Endothelial cell of hepatic sinusoid (primary cell): ENCODE results near the gene SPNS3.

Experiments
- in situ Hi-C: cut with HindIII; loops from 2 replicates; pipeline ENCODE4 v1.10.0; 2017; ENCODE audit warnings: low sequenced_read_pairs

The SPNS3 gene

DNA sequence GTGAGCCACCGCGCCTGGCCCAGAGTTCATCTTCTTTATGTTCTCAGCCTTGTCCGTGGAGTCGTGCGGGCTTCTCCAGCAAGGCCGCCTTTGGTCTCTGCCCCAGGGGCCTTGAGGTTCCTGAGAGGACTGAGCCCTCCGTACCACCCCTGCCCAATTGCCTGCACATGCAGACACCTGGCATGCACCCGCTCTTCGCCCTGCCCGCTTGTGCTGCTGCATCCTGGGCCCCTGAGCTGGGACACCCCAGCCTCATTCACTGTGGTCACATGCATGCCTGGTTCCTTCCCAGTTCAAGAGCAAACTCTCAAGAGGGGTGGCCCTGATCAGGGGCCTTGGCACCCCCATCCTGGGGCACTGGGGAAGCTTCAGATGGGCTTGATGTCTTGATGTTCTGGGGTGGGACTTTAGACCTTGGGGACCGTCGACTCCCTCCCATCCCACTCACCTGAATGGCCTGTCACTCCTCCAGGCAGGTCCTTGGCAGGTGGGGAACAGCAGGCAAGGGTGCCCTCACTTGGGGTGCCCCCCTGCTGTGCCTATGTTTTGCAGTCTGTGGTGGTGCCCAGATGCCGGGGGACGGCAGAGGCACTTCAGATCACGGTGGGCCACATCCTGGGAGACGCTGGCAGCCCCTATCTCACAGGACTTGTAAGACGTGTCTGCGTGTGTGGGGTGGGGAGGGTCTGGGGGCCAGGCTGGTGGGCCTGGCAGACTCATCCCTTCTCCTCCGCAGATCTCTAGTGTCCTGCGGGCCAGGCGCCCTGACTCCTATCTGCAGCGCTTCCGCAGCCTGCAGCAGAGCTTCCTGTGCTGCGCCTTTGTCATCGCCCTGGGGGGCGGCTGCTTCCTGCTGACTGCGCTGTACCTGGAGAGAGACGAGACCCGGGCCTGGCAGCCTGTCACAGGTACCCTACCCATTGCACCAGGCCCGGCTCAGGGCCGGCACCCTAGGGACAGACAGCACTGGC is 52.2 kb downstream of the SPNS3 start:
- in situ Hi-C loops = no loop called here

DNA sequence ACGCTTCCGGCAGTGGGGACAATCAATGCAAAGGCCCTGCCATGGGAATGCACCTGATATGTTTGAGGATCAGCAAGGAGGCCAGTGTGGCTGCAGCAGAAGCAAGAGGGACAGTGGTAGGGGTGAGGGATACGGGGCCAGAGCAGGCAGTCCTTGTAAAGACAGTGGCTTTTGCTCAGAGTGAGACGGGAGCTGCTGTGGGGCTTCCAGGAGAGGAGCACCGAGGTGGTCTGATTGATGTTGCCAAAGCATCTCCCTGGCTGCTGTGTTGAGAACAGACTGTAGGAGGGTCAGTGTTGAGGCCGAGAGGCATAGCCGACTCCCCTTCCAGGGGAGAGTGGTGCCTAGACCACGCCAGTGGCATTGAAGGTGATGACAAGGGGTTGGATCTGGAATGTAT is 53.6 kb downstream of the SPNS3 start:
- in situ Hi-C loops = no loop called here

DNA sequence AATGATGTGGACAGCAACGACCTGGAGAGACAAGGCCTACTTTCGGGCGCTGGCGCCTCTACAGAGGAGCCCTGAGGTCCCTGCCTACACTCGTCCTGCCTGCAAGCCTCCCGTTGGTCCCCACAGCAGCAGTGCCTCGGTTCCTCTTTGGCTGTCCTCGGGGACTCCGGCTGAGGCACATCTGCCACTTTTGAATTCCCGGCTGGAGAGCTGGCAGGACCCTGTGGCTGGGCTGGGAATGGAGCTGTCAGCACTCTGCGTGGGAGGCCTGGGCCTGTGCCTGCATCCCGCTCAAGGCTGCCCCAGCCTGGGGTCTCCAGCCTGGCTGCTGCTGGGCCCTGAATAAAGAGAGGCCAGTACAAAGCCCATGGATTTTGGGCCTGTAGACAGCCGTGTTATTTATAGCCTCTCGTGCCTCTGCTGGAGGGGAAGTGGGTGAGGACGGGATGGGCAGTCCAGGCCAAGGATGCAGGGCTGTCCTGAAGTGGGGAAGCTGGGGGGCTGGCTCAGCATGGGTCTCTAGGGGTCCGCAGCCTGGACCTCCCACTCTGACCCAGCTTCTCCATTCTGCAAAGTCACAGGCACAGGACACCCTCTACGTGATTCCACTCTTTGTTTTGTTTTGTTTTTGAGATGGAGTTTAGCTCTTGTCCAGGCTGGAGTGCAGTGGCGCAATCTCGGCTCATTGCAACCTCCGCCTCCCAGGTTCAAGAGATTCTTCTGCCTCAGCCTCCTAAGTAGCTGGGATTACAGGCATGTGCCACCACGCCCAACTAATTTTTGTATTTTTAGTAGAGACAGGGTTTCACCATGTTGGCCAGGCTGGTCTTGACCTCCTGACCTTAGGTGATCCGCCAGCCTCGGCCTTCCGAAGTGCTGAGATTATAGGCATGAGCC is 54.3 kb downstream of the SPNS3 start:
- in situ Hi-C loops = no loop called here

DNA sequence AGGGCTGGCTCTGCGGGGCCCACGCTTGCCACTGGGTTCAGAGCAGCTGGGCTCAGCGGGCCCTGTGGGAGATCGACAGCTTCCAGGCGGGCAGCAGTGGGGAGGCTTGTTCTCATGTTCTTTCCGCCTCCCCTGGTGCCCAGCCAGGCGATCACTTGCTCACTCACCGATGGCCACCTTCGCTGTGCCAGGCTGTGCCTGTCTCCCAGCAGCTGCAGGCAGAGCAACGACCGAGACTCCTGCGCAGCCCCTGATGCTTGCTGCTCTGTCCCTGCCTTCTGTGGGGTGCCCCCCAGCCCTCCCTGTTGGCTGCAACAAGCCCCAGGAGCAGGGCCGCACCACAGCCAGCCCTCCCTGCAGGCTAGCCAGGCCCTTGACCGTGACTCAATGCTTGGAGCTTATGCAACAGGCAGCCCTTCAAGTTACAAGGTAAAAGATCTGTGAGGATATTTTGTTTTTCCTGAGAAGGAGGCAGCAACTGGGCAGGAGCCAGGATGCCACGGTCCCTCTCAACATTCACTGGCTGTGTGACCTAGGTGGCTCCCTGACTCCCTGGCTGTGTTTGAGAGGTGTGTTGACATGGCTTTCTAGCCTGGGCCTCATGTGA is 55.4 kb downstream of the SPNS3 start:
- in situ Hi-C loops = no loop called here

DNA sequence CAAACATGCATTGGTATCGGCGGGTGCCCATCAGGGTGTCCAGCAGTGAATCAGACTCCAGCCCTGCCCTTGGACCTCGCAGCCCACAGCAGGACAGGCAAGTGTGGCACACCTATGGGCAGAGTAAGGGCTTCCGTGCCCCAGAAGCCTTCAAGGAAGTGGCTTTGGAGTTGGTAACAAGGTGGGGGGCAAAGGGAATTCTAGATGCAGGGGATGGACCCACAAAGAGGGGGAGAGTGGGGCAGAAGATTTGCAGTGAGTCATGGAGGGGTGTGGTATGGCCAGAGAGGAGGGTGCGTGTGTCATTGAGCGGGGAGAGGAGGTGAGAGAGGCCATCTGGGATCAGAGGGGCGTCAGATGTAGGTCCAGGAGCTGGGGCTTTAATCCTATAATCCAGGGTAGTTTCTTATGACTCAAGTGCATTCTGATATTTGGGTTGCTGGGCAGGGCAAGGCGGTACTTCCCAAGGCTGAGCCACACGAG is 56.4 kb downstream of the SPNS3 start:
- in situ Hi-C loops = loop anchor here (5.0 kb wide), 1 partner anchor 68 kb away; no protein-coding TSS in a partner anchor

DNA sequence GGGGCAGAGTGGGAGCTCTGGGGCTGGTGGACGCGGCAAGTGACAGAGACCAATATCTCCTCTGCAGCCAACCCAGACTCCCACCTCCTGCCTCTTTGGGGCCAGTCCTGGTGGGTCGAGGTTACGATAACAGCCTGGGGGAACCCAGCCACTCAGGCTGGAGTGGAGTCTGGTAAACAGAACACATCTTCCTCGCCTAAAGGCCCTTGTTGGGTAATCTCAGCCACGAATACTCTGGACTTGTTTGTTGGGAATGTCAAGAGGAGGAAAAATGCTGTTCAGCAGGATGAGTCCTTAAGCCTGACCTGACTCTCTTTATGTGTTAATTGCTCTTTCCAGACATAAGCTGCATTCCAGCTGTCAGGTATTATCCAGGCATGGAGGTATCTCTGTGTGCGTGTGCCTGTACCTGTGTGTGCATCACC is 56.9 kb downstream of the SPNS3 start:
- in situ Hi-C loops = loop anchor here (5.0 kb wide), 1 partner anchor 68 kb away; no protein-coding TSS in a partner anchor

DNA sequence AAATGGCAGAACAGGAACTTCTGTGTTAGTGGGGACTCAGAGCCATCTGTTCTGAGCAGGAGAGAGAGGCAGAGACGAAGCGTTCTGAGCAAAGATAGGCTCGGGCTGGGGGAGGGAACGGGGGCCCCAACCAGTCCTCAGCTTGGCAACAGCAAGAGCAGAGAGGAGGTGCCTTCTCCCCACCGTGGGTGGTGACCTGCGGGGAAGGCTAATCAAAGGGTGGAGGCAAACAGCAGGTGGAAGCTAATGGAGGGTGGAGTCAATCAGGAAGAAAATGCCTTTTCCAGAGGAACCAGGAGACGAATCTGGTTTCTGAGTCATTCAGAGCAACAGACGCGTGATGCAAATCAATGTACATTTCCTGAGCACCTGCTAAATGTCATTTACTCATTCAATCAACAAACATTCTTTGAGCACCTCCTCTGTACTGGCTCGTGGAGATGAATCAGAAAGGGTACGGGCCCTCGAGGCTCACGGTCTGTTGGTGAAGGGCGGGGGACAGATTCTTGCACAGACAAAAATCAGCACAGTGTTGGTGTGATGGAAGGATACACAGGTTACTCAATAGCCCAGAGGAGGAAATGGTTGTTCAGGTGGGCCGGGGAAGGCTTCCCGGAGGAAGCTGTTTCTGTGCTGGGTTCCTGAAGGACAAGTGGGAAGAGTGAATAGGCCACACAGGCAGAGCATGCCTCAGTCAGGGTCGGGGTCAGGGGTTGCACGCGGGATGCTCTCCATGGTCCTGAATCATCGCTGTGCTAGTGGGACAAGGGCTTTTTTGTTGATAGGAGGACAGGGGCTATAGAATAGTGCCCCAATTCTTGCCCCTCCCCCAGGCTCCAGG is 59.2 kb downstream of the SPNS3 start:
- in situ Hi-C loops = loop anchor here (5.0 kb wide), 1 partner anchor 71 kb away; no protein-coding TSS in a partner anchor

DNA sequence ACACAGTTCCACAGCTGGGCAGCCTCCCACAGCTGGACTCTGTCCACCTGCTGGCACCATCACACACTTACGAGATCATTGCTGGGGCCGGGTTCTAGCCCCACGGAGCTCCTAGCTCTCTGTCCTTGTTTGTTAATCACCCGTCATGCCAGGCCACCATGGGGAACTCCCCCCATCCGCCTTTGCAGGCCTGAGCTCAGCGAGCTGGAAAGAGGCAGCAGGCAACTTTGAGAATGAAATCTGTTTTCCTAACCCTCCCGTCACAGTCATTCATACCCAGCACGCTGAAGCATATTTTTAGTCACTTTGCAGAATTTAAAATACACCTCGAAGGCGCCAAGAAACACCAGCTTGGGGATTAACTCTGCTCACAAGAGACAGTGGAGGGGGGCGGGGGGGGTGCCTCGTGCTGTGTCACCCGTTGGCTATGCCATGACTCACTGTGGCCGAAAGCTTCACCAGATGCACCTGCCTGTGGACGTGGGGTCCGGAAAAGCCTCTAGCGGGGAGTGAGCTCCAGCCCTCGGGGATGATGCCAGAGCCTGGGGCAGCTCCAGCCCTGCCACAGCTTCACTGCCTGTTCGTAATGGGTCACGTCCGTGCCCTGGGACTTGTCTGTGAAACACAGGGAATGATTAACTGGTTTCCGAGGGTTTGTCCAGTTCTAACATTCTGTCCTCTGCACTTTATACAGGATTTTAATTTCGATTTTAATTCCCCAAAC is 63.5 kb downstream of the SPNS3 start:
- in situ Hi-C loops = no loop called here

DNA sequence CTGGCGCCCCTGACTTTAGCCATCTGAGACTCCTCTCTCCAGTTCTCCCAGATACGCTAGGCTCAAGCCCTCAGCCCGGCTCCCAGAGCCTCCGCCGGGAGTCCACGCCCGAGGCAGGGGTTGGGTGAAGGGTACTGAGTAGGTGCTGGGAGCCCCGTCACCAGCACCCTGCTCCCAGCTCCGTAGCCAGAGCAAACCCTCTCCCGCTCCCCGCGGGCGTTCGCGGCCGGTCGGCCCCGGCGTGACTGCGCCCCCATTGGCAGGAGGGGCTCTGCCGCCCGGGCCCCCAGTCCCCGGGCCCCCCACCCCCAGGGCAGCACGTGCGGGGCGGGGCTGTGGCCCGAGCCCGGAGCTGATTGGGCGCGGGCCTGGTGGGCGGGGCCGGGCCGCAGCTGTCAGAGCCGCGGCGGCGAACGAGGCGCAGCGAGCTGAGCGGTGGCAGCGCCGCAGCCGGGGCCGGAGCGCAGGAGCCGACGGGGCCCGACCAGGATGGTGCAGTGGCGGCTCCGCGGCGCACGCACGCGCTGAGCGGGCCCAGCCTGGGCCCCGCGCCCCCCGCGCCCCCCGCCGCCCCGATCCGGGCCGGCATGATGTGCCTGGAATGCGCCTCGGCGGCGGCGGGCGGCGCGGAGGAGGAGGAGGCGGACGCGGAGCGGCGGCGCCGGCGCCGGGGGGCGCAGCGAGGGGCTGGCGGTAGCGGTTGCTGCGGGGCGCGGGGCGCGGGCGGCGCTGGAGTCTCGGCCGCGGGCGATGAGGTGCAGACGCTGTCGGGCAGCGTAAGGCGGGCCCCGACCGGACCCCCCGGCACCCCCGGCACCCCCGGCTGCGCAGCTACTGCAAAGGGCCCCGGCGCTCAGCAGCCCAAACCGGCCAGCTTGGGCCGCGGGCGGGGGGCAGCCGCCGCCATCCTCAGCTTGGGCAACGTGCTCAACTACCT is 65.0 kb downstream of the SPNS3 start, which contains the start of gene SPNS2:
Gene SPNS2, plus strand, starts transcription at position 421 of the 937 bp plus-strand sequence. Its CDS starts 167 bp downstream, at position 588.
- in situ Hi-C loops = no loop called here

DNA sequence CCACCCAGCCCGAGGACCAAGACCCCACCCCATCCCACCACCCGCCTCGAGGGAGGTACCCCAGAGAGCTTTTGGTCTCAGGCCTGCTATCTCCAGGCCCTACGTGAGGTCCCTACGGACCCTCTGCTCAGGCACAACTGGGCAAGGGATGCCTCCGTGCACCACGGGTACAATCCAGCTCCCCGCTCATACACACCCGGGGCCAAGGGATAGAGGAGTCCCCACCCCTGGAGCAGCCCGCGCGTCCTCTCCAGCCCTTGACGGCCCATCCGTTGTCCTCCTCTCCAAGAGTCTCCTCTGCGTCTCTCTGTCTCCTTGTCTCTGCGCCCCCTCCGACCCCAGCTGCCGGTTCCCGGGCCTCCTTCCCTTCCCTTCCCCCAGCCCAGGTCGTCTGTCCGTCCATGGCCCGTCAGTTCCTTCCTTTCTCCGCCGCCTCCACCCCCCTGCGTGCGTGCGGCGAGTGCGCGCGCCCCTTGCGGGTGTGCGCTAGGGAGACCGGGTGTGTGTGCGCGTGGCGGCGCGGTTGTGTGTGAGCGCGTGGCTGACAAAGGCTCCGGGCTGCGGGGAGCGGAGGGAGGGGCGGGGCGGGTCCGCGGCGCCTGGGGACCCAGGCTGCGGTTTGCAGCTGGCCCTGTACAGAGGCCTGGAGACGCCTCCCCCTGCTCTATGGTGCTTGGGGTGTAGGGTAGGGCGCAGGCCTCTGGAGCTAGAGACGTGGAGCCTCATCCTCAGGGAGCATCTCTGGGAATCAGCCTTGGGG is 65.9 kb downstream of the SPNS3 start:
- in situ Hi-C loops = no loop called here

DNA sequence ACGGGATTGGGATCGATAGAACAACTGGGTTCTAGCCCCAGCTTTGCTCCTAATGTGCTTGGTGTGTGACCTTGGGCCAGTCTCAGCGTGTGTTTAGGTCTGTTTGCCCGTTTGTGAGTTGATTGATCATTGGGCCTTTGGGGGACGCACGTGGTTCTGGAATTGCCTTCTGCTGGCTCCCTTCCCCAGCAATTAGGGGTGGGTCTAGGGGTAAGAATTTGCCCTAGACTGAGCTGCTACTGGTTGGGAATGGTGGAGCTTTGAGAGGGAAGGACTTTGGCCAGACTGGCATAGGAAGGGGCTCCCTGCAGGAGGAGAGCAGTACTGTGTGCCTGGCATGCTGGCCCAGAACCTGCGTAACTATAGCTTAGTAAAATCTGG is 66.4 kb downstream of the SPNS3 start:
- in situ Hi-C loops = no loop called here

DNA sequence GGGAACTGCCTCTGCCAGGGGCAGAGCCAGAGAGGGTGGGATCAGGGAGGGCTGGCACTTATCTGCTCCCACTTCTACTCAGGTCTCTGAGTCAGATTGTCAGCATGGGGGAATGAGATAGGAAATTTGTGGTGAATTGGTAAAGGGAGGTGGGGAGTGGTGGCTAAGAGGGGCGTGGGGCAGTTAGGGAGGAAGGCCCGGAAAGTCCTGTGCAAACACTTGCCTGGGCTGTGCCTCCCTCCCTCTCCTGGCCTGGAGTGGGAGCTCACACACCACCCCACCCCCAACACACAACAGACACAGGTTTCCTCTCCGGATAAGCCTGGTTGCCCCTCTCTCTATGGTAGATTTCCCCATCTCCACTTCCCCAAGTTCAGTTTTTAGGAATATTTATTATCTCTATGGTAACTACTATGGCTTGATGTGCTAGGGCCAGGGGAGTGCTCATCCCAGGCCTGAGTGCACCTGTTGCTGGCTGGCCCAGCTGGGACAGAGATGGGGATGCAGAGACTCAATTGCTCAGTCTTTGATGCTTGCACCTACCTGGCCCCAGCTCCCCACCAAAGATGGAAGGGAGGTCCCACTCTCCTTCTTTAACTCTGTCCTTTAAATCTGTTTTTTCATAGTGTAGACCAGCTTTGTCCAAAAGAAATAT is 67.7 kb downstream of the SPNS3 start:
- in situ Hi-C loops = no loop called here

DNA sequence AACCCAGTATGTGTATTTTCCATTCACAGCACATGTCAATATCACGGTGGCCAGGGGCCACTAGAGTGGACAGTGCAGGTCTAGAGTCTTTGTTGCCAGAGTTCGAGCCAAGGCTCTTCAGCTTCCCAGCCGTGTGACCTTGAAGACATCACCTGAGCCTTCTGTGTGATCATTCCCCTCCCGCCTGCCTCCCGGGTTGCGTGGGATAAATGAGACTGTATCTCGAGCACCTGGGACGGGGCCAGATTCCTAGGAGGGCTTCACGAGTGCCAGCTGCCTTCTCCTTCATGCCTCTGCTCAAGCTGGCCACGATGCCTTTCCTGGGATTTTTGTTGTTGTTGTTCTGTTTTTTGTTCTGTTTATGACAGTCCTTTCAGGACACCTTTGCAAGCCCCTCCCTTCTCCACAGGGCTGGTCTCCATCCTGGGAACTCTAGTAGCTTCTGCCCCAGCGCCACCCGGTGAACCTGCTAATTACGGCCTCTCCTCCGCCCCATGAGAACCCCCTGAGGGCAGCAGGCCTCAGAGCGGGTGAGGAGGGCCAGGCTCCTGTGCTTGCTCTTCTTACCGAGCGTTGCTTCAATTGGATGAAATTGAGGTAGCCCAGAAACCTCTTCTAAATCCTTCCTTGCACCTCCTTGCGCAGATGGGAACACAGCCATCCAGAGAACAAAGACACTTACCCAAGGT is 68.9 kb downstream of the SPNS3 start:
- in situ Hi-C loops = no loop called here

DNA sequence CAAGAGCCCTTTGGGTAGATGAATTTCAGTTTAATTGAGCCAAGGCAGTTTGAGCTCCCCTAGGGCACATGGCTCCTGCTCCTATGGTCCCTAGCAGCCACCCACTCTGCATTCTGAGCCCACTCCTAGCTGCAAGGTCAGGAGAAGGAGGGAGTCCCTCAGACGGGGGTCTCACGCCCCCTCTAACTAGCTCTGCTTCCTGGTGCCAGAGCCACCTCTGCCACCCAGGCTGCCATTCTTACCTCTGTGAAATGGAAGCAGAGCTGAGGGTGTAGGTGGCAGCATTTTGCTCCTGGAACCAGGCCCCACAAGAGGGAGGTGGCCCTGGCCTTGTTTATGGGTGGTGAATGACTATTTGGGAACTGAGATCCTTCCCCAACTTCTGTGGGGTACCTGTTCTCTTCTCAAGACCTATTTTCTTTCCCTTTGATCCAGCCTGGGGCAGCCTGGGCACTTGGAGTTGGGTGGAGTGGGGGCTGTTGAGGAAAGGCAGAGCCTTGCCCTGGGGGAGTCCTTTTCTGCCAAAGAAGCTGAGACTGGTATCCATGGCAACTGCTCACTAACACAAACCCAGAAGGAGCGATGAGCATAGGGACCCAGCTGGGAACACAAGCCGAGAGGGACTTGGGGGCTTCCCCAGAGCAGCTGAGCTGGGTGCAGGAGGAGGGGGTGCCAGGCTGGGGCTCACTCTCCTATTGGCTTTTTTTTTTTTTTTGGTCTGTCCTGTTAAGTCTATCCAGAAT is 69.7 kb downstream of the SPNS3 start:
- in situ Hi-C loops = no loop called here

DNA sequence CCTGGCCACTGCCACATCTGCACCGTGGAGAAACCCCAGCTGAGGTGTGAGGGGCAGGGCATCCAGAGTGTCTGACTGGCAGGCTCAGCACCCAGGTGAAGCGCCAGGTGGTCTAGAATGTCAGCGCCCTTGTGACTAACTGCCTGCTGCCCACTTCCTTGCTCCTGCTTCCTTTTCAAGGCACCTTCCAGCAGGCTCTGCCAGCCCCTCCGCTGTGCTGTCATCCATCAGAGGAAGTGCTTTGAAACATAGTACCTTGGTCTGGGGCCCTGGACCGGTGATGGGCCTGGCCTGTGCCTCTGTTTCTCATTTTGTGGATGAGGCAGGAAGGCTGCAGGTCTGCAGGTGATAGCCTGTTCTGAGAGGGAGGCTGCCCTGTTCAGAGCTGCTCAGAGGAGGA is 70.4 kb downstream of the SPNS3 start:
- in situ Hi-C loops = no loop called here

DNA sequence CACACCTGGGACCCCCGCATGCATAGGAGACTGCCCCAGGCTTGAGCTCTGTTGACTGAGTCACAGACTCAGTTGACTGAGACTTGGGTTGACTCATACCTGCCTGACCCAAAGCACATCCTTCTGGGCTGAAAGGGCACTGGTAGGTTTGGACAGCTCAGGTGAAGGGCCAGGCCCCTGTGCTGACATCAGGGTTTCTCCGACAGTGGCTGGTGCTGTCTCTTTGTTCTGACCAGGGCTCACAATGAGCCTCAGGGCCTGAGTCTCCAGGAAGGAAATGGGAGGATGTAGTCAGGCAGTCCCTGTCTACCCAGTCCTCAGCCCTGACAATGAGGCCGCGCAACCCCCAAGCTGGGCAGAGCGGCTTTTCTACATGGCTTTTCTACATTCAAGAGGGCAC is 71.4 kb downstream of the SPNS3 start:
- in situ Hi-C loops = no loop called here
